Endothelial cell of umbilical vein (primary cell): ENCODE data around the gene FAM131B. TPM values are rescaled to one million over a fixed set of nuclear protein-coding genes. Genes with fewer than 3 reads are reported as not detected.

ENCODE experiments used
- BruUV-seq: library from RNA; stranded (reverse); fragments of 400-500 nt; replicated peaks from 2 replicates; lab custom pipeline; 2021; lab: Mats Ljungman, UMichigan
- CTCF ChIA-PET: fragments of 300-600, 350-600 bp; sonication (Branson Sonifier 250); formaldehyde crosslinking; loops from one replicate; lab custom pipeline; 2021; ENCODE audit warnings: antibody characterized with exemption, inconsistent platforms; lab: Charles Lee
- POLR2A ChIA-PET: fragments of 300-600, 350-600 bp; sonication (Branson Sonifier 250); formaldehyde crosslinking; loops from one replicate; lab custom pipeline; 2021; ENCODE audit warnings: antibody characterized with exemption, inconsistent platforms; lab: Charles Lee
- DNase-seq: peaks from one replicate; pipeline ENCODE4 v3.0.0-alpha.2; 2011; ENCODE audit warnings: low read depth, low spot score
- FAIRE-seq: peaks from 2 replicates; lab custom pipeline; 2011; peaks lifted over from hg19 to GRCh38; lab: Jason Lieb, UNC
- H2AFZ ChIP-seq: 2 replicates; pipeline ENCODE4 v1.6.0; 2012; ENCODE audit warnings: low read depth, low read length, control low read depth, inconsistent platforms
- H3K27ac ChIP-seq: 2 replicates; pipeline ENCODE4 v1.5.1; 2011; ENCODE audit warnings: low read depth, mild to moderate bottlenecking, control low read depth, low read length, moderate library complexity; ENCODE audit not compliant: insufficient read depth
- H3K27me3 ChIP-seq, 2 experiments: 2 replicates each; pipeline versions ENCODE4 v1.6.0 to v1.6.1; 2011; ENCODE audit warnings: low read length in 2 of 2, mixed read lengths in 1 of 2; ENCODE audit not compliant: control insufficient read depth in 2 of 2, insufficient read depth in 2 of 2
- H3K36me3 ChIP-seq, 2 experiments: 2 replicates in 1 of 2; 3 replicates in 1 of 2; pipeline ENCODE4 v1.5.1; 2011; ENCODE audit warnings: low read length in 2 of 2, mild to moderate bottlenecking in 1 of 2, moderate library complexity in 1 of 2; ENCODE audit not compliant: control insufficient read depth in 2 of 2, insufficient read depth in 2 of 2; ENCODE audit errors: extremely low read depth in 1 of 2
- H3K4me1 ChIP-seq: 3 replicates; pipeline ENCODE4 v1.5.1; 2011; ENCODE audit warnings: mild to moderate bottlenecking, low read length; ENCODE audit not compliant: control insufficient read depth, insufficient read depth; ENCODE audit errors: extremely low read depth
- H3K4me2 ChIP-seq: 2 replicates; pipeline ENCODE4 v1.6.1; 2011; ENCODE audit warnings: low read length, control low read depth, mixed read lengths; ENCODE audit not compliant: insufficient read depth
- H3K4me3 ChIP-seq, 3 experiments: fragments of 200-600 bp in 1 of 3; sonication (generic), shearing (Covaris generic) in 1 of 3; replicated peaks in 1 of 3; 2 replicates each; pipeline ENCODE4 v1.5.1; 2011 to 2016; ENCODE audit warnings: control low read depth in 3 of 3, low read length in 3 of 3, mild to moderate bottlenecking in 2 of 3, inconsistent platforms in 1 of 3, low read depth in 1 of 3, moderate library complexity in 1 of 3; ENCODE audit not compliant: insufficient read depth in 1 of 3
- H3K79me2 ChIP-seq: 2 replicates; pipeline ENCODE4 v1.6.0; 2012; ENCODE audit warnings: low read length, inconsistent platforms; ENCODE audit not compliant: control insufficient read depth, insufficient read depth
- H3K9ac ChIP-seq: replicated peaks from 2 replicates; pipeline ENCODE3; 2011; ENCODE audit warnings: low read length, control low read depth; ENCODE audit not compliant: insufficient read depth; ENCODE audit errors: extremely low read depth
- H3K9me1 ChIP-seq: replicated peaks from 3 replicates; pipeline ENCODE4 v1.6.0; 2011; ENCODE audit warnings: mild to moderate bottlenecking, low read length; ENCODE audit not compliant: control insufficient read depth, insufficient read depth; ENCODE audit errors: extremely low read depth
- H3K9me3 ChIP-seq: replicated peaks from 2 replicates; pipeline ENCODE4 v1.5.1; 2012; ENCODE audit warnings: low read length, inconsistent platforms; ENCODE audit not compliant: control insufficient read depth, insufficient read depth
- H4K20me1 ChIP-seq: replicated peaks from 2 replicates; pipeline ENCODE3; 2011; ENCODE audit warnings: mild to moderate bottlenecking, low read length; ENCODE audit not compliant: control insufficient read depth, insufficient read depth; ENCODE audit errors: extremely low read depth
- EZH2 ChIP-seq: IDR thresholded peaks from 2 replicates; pipeline ENCODE4 v1.6.1; 2012; ENCODE audit warnings: borderline replicate concordance, low read depth, mild to moderate bottlenecking, moderate library complexity, low read length, inconsistent platforms; ENCODE audit not compliant: severe bottlenecking
- FOS ChIP-seq: IDR thresholded peaks from 2 replicates; pipeline ENCODE4 v1.6.1; 2011; ENCODE audit warnings: mild to moderate bottlenecking, low read length, moderate library complexity, borderline replicate concordance; ENCODE audit not compliant: insufficient read depth
- GATA2 ChIP-seq: IDR thresholded peaks from 2 replicates; pipeline ENCODE4 v1.7.0; 2011; ENCODE audit warnings: low read depth, mild to moderate bottlenecking, moderate library complexity, mixed read lengths, low read length; ENCODE audit not compliant: insufficient read length, insufficient read depth
- JUN ChIP-seq: IDR thresholded peaks from 2 replicates; pipeline ENCODE4 v1.6.1; 2011; ENCODE audit warnings: borderline replicate concordance, low read depth; ENCODE audit not compliant: insufficient read length, insufficient read depth
- MAX ChIP-seq: IDR thresholded peaks from 2 replicates; pipeline ENCODE4 v1.6.1; 2011; ENCODE audit not compliant: insufficient read depth, insufficient read length
- MYC ChIP-seq: IDR thresholded peaks from one replicate; pipeline ENCODE4 v1.6.1; 2011; ENCODE audit warnings: mild to moderate bottlenecking, low read depth, low read length
- POLR2A ChIP-seq: IDR thresholded peaks from 2 replicates; pipeline ENCODE4 v1.6.1; 2012; ENCODE audit warnings: low read depth, mild to moderate bottlenecking, control low read depth, low read length
- POLR2AphosphoS5 ChIP-seq: IDR thresholded peaks from 2 replicates; pipeline ENCODE4 v1.6.1; 2012; ENCODE audit warnings: low read depth, mild to moderate bottlenecking, control low read depth, low read length, moderate library complexity; ENCODE audit not compliant: insufficient read depth
- dilution Hi-C: fragments of 300-500 bp; cut with MboI; formaldehyde crosslinking; loops from one replicate; pipeline ENCODE4 v1.15.0; 2019; ENCODE audit warnings: low sequenced_read_pairs; ENCODE audit not compliant: extremely low pct_ligation_motif_present
- intact Hi-C: fragments of 100-400 bp; cut with micrococcal nuclease; formaldehyde crosslinking; loops from one replicate; pipeline ENCODE4 v1.10.0; 2022
- polyA plus RNA-seq, 4 experiments: library from polyadenylated mRNA; depleted of rRNA in 3 of 4; stranded (reverse) in 3 of 4; unstranded in 1 of 4; fragments of >200 nt; gene quantifications; 2 replicates each; pipeline versions ENCODE4 v1.2.1 to v1.2.3, GENCODE V29; 2011 to 2012; ENCODE audit warnings: missing spikeins in 1 of 4
- total RNA-seq: library from RNA; stranded (reverse); gene quantifications from 2 replicates; pipeline ENCODE4 v1.2.3, GENCODE V29; 2021
- TF ChIP-seq, protein P1 (sequence below), 2 donors: IDR thresholded peaks; 1 replicate in 1 of 2; 2 replicates in 1 of 2; pipeline ENCODE4 v1.5.1; 2011; ENCODE audit warnings: low read length in 2 of 2, mild to moderate bottlenecking in 2 of 2, moderate library complexity in 2 of 2, control low read depth in 1 of 2, inconsistent platforms in 1 of 2, low read depth in 1 of 2; ENCODE audit not compliant: insufficient read depth in 1 of 2; ENCODE audit errors: extremely low read depth in 1 of 2

The FAM131B gene
- total and polyA plus RNA-seq, 2 donors (not counting 3 experiments of a cell fraction or from before 2014, with no cell fraction given), result 1.6 to 1.8 TPM

GRCh38 chr7:143334244-143334643 lies 28.3 kb downstream of the FAM131B start:
- POLR2A ChIA-PET, result interaction anchor here (0.7 kb wide), 1 partner anchor 11 kb away, joined by 3 read pairs; no protein-coding TSS in a partner anchor
- intact Hi-C loops (no loop called here), dilution Hi-C loops (no loop called here)
- Histone ChIP-seq H3K27ac (no peak overlapping the region), H3K36me3 (no peaks in the 10 kb centered on the region), H3K79me2 (no peaks in the 10 kb centered on the region), H3K4me1 (no peaks in the 10 kb centered on the region), H3K9me1 (no peaks in the 10 kb centered on the region), H3K9ac (no peak overlapping the region), H3K9me3 (no peaks in the 10 kb centered on the region), H3K4me3 (no peak overlapping the region), H4K20me1 (no peaks in the 10 kb centered on the region), H2AFZ (no peak overlapping the region), H3K27me3 (peaks cover 6 to 7% of the 10 kb centered on the region in 2 experiments), H3K4me2 (no peak overlapping the region)
- FAIRE-seq (no peak), DNase-seq (no peak)
- CTCF ChIA-PET, result interaction anchor here (1.1 to 1.8 kb wide), 4 partner anchors 11 to 119 kb away, joined by 3 to 5 read pairs (median 4); no protein-coding TSS in a partner anchor
- peak; percentile 14 for TF ChIP-seq FOS
- TF ChIP-seq, protein P1, sequence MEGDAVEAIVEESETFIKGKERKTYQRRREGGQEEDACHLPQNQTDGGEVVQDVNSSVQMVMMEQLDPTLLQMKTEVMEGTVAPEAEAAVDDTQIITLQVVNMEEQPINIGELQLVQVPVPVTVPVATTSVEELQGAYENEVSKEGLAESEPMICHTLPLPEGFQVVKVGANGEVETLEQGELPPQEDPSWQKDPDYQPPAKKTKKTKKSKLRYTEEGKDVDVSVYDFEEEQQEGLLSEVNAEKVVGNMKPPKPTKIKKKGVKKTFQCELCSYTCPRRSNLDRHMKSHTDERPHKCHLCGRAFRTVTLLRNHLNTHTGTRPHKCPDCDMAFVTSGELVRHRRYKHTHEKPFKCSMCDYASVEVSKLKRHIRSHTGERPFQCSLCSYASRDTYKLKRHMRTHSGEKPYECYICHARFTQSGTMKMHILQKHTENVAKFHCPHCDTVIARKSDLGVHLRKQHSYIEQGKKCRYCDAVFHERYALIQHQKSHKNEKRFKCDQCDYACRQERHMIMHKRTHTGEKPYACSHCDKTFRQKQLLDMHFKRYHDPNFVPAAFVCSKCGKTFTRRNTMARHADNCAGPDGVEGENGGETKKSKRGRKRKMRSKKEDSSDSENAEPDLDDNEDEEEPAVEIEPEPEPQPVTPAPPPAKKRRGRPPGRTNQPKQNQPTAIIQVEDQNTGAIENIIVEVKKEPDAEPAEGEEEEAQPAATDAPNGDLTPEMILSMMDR (IDR thresholded peaks at IDR 0.05; ENCODE audit: extremely low read depth in 1 of 2, insufficient read depth in 1 of 2, low read depth in 1 of 2, low read length in 2 of 2), result no peak
- BruUV-seq, result no TSS peak

GRCh38 chr7:143331179-143331801 lies 31.2 kb downstream of the FAM131B start:
- no peak overlapping the region for H3K9ac ChIP-seq
- no peaks in the 10 kb centered on the region for H3K9me3 ChIP-seq
- no peaks in the 10 kb centered on the region for H3K36me3 ChIP-seq
- no peaks in the 10 kb centered on the region for H3K79me2 ChIP-seq
- DNase-seq (no peak), FAIRE-seq (no peak)
- no peaks in the 10 kb centered on the region for H4K20me1 ChIP-seq
- intact Hi-C loops (no loop called here), dilution Hi-C loops (no loop called here)
- H3K4me3 ChIP-seq, result no peak overlapping the region
- H3K4me2 ChIP-seq, result no peak overlapping the region
- TF ChIP-seq MAX, result no peak
- TF ChIP-seq GATA2, result no peak
- TF ChIP-seq MYC, result no peak
- no peak for TF ChIP-seq POLR2A
- peak; percentile 33 for TF ChIP-seq FOS
- TF ChIP-seq JUN, result no peak
- TF ChIP-seq EZH2, result no peak
- no peak for TF ChIP-seq POLR2AphosphoS5
- H2AFZ ChIP-seq, result peak overlapping the region; percentile 18
- no TSS peak for BruUV-seq
- H3K27ac ChIP-seq, result no peak overlapping the region
- ChIA-PET POLR2A (no interaction called here), CTCF (interaction anchor here (1.2 kb wide), 1 partner anchor 91 kb away, joined by 3 read pairs; no protein-coding TSS in a partner anchor)
- H3K27me3 ChIP-seq, result no peaks in the 10 kb centered on the region
- H3K9me1 ChIP-seq, result no peaks in the 10 kb centered on the region
- no peaks in the 10 kb centered on the region for H3K4me1 ChIP-seq
